LNCAP (cell line): ENCODE measurements around the gene CD34.

Experiments
- TF ChIP-seq, protein P1 (sequence below): fragments of 450-650 bp; IDR thresholded peaks from 2 replicates; pipeline ENCODE4 v1.5.1; 2017; ENCODE audit warnings: mild to moderate bottlenecking

The CD34 gene

DNA sequence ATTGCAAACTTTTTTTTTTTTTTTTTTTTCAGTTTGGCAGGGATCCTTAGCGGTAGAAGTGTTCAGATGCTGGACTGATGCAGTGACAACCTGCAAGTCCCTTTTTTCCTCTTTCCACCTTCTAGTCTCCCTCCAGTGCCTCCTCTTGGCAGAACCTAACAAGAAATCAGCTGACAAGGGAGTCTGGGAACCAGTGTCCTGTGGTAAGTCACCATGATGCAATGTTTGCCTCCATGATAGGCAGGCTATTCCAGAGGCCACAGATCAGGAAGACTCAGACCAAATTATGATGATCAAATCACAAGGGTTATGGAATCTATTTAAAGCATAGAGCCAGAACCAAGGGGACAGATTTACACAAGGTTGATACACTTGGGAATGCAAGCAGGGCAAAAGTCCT is 3.0 kb upstream of the CD34 start:
- TF ChIP-seq, protein P1, sequence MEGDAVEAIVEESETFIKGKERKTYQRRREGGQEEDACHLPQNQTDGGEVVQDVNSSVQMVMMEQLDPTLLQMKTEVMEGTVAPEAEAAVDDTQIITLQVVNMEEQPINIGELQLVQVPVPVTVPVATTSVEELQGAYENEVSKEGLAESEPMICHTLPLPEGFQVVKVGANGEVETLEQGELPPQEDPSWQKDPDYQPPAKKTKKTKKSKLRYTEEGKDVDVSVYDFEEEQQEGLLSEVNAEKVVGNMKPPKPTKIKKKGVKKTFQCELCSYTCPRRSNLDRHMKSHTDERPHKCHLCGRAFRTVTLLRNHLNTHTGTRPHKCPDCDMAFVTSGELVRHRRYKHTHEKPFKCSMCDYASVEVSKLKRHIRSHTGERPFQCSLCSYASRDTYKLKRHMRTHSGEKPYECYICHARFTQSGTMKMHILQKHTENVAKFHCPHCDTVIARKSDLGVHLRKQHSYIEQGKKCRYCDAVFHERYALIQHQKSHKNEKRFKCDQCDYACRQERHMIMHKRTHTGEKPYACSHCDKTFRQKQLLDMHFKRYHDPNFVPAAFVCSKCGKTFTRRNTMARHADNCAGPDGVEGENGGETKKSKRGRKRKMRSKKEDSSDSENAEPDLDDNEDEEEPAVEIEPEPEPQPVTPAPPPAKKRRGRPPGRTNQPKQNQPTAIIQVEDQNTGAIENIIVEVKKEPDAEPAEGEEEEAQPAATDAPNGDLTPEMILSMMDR: no peak

DNA sequence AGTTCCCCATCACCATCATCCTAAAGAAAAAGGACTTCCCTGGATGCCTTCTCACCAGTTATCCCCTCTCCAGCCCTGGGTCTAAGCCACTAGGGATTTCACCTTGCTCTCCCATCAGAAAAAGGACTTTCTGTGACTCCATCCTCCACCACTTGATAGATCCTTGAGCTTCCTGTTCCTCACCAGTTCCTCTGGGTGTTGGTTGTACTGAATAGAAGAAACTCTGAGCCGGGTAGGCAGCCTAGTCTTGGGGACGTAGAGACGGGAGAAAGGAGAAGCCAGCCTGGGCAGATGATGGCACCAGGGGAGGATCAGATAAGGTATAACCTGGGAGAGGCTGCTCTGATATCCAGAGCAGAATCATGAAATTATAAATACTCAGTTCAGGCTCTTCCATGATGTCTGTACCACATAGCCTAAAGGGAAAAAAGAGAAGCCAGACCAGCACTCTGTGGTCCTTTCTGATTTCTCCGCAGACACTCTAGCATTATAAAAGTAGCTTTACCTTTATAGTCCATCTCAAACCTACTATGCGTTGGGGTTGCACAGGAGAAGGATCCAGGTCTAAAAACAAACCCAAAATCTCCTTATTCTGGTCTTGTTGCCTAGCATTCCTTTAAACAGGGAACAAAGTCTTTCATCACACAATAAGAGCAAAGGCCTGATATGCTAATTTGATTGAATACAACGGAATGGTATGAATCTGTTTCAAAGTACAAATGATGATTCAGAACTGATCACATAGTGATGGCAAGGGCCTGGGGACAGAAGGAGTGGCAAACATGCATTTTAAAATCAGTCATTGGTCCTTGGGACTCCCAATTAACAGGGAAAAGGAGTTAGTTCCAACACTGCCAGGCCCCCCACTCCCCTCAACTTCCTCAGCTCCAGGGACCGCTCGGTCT is 1.2 kb upstream of the CD34 start:
- TF ChIP-seq, protein P1: no peak

DNA sequence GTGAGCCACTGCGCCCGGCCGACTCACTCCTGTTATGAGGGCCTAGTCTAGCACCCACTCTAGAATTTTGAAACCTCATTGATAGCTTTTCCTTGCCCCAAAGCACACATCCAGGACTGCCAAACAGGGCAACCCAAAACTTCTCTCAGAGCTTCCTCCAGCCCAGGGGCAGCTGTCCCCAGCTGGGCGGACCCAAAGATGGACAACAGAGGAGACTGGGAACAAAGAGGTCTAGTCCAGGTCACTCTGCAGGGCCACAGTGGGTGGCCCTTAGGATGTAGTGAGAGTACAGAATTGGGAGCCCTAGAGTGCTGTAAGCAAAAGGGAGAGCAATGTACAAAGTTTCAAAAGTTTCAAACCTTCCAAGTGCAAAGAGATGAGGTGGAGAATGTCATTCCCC is 1.2 kb downstream of the CD34 start:
- TF ChIP-seq, protein P1: no peak

DNA sequence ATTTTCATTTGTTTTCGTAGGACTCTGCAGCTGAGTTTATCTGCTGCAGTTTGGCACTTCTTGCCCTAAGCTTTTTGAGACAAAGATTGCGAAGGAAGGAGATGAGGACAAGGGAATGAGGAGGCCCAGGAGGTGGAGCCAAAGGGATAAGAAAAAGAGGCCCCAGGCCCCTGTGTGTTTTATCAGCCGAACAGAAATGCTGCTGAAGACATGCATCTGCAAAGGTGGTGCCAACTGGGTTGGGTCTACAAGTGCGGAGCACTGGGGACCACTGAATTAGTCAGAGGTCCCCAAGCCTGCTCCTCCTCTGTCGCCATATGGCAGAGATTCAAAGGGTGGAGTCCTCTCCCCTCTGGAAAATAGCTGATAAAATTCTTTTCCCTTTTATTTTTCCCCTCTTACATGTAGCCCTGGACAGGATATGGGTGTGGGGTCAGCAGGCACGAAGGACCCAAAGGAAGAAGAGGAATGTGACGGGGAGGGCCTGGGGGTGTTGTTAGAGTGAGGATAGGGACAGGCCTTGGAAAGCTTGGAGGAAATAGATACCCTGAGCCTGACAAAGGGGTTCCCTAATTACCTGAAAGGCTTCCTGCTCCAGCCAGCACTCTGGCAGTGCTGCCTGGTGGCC is 2.7 kb downstream of the CD34 start:
- TF ChIP-seq, protein P1: no peak

DNA sequence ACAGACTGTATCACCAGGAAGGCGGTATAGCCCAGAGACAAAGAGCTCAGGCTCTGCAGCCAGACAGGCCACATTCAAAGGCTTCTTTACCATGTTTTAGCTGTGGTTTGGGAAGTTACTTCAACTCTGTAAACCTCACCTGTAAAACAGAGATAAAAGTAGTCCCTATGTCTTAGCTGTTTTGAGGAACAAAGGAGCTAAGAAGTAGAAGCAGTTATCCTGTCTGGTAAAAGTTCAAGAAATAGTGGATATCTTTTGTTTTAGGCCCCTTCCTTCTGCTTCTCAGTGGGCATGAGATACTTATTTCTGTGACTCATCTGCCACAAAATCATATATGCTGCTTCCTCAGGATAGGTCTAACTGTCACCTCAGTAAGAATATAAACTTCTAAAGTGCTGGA is 6.5 kb downstream of the CD34 start:
- TF ChIP-seq, protein P1: no peak

DNA sequence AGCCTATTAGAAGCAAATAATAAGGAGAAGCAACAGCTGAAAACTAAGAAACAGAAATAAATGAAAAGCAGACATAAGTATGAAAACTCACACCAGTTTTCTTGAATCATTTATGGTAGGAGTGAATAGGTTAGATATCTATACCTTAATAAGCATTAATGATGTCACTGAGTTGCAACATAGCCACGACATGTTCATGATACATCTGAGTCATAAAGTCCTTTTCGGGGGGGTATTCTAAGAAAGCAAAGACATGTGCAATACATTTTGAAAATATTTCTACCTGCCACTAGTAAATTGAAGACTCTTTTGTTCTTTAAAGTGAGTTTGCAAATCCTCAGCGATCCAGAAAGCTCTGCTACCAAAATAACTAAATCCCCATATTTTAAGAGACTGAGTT is 7.2 kb downstream of the CD34 start:
- TF ChIP-seq, protein P1: no peak

DNA sequence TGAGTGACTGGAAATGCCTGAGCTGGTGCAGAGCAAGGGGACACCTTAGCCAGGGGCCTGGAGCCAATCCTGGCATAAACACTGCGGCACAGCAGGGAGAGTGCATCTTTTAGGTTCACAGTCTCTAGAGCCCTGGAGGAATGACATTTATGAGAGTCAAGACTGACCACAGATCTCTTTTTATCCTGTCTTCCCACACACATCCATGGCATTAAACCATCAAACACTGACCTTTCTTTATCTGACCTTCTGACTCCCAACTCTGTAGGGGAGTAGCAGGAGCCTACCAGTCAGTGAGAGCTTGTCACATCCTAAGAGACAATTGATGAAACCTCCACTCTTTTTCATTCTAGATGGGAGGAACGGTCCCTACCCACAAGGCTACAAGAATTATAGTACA is 7.9 kb downstream of the CD34 start:
- TF ChIP-seq, protein P1: no peak
